MG63 (cell line): ENCODE results near the gene SCNN1B. TPM values are rescaled to one million over a fixed set of nuclear protein-coding genes. Genes with fewer than 3 reads are reported as not detected.

Experiments used
- DNase-seq: peaks from one replicate; pipeline ENCODE4 v3.0.0-alpha.2; 2020
- H3K27me3 ChIP-seq: fragments of 250-450 bp; sonication (Bioruptor Pico); 2 replicates; pipeline ENCODE4 v1.5.1; 2020; ENCODE audit warnings: mild to moderate bottlenecking, moderate library complexity
- H3K36me3 ChIP-seq: fragments of 250-450 bp; sonication (Bioruptor Pico); 2 replicates; pipeline ENCODE4 v1.5.1; 2020; ENCODE audit warnings: mild to moderate bottlenecking, moderate library complexity
- H3K4me3 ChIP-seq: fragments of 250-450 bp; sonication (Bioruptor Pico); 2 replicates; pipeline ENCODE4 v1.5.1; 2020; ENCODE audit warnings: mild to moderate bottlenecking, moderate library complexity
- H3K9me3 ChIP-seq: fragments of 250-450 bp; sonication (Bioruptor Pico); 2 replicates; pipeline ENCODE4 v1.5.1; 2020; ENCODE audit warnings: mild to moderate bottlenecking, moderate library complexity
- total RNA-seq: library from RNA; depleted of rRNA; stranded (reverse); fragments of >200 nt; shearing (Covaris generic); gene quantifications from 2 replicates; pipeline ENCODE4 v1.2.3, GENCODE V29; 2014; ENCODE audit warnings: low replicate concordance

The SCNN1B gene
- total RNA-seq, 1 experiment from 2014 or later: not detected

GRCh38 chr16:23306199-23307100 is 4.3 kb downstream of the SCNN1B start:
- DNase-seq: no peak
- no peaks in the 10 kb centered on the region for H3K9me3 ChIP-seq
- H3K4me3 ChIP-seq: no peak overlapping the region
- H3K27me3 ChIP-seq: peaks cover 29% of the 10 kb centered on the region
- no peaks in the 10 kb centered on the region for H3K36me3 ChIP-seq

- no peak for DNase-seq
- H3K36me3 ChIP-seq: no peaks in the 10 kb centered on the region
These were observed 8.1 kb downstream of the SCNN1B start for GRCh38 chr16:23310217-23310616.

GRCh38 chr16:23310744-23311143 is 8.6 kb downstream of the SCNN1B start:
- Histone ChIP-seq H3K9me3 (no peaks in the 10 kb centered on the region), H3K27me3 (peaks cover 6% of the 10 kb centered on the region), H3K36me3 (no peaks in the 10 kb centered on the region), H3K4me3 (no peak overlapping the region)
- no peak for DNase-seq

More at GRCh38 chr16:23310217-23310616, 8.1 kb downstream of the SCNN1B start:
- no peaks in the 10 kb centered on the region for H3K9me3 ChIP-seq
- H3K27me3 ChIP-seq: peaks cover 6% of the 10 kb centered on the region
- H3K4me3 ChIP-seq: no peak overlapping the region

GRCh38 chr16:23316232-23316631 is 14.1 kb downstream of the SCNN1B start:
- no peak for DNase-seq
- Histone ChIP-seq H3K27me3 (no peaks in the 10 kb centered on the region), H3K9me3 (no peaks in the 10 kb centered on the region), H3K4me3 (no peak overlapping the region), H3K36me3 (no peaks in the 10 kb centered on the region)

GRCh38 chr16:23316634-23317265 is 14.6 kb downstream of the SCNN1B start:
- no peaks in the 10 kb centered on the region for H3K9me3 ChIP-seq
- no peak overlapping the region for H3K4me3 ChIP-seq
- no peaks in the 10 kb centered on the region for H3K36me3 ChIP-seq
- no peak for DNase-seq
- no peaks in the 10 kb centered on the region for H3K27me3 ChIP-seq

- Histone ChIP-seq H3K36me3 (no peaks in the 10 kb centered on the region), H3K27me3 (no peaks in the 10 kb centered on the region), H3K9me3 (no peaks in the 10 kb centered on the region), H3K4me3 (no peak overlapping the region)
- DNase-seq: peak; percentile 43
These were observed 15.2 kb downstream of the SCNN1B start for GRCh38 chr16:23317266-23317661.

- Histone ChIP-seq H3K36me3 (no peaks in the 10 kb centered on the region), H3K4me3 (no peak overlapping the region), H3K9me3 (no peaks in the 10 kb centered on the region), H3K27me3 (no peaks in the 10 kb centered on the region)
- DNase-seq: no peak
These were observed 15.6 kb downstream of the SCNN1B start for GRCh38 chr16:23317751-23318150.

GRCh38 chr16:23318639-23319038 is 16.5 kb downstream of the SCNN1B start:
- H3K27me3 ChIP-seq: no peaks in the 10 kb centered on the region
- no peak for DNase-seq
- H3K9me3 ChIP-seq: no peaks in the 10 kb centered on the region
- H3K4me3 ChIP-seq: no peak overlapping the region
- H3K36me3 ChIP-seq: no peaks in the 10 kb centered on the region

- no peaks in the 10 kb centered on the region for H3K9me3 ChIP-seq
- H3K27me3 ChIP-seq: no peaks in the 10 kb centered on the region
- H3K36me3 ChIP-seq: no peaks in the 10 kb centered on the region
- no peak for DNase-seq
- no peak overlapping the region for H3K4me3 ChIP-seq
These were observed 17.9 kb downstream of the SCNN1B start for GRCh38 chr16:23319861-23320615.

- Histone ChIP-seq H3K27me3 (no peaks in the 10 kb centered on the region), H3K36me3 (no peaks in the 10 kb centered on the region), H3K4me3 (no peak overlapping the region), H3K9me3 (no peaks in the 10 kb centered on the region)
- no peak for DNase-seq
These were observed 18.6 kb downstream of the SCNN1B start for GRCh38 chr16:23320693-23321092.

GRCh38 chr16:23321206-23321875 is 19.2 kb downstream of the SCNN1B start:
- Histone ChIP-seq H3K36me3 (no peaks in the 10 kb centered on the region), H3K9me3 (no peaks in the 10 kb centered on the region), H3K27me3 (no peaks in the 10 kb centered on the region), H3K4me3 (no peak overlapping the region)
- DNase-seq: no peak

GRCh38 chr16:23323224-23324030 is 21.3 kb downstream of the SCNN1B start:
- no peak overlapping the region for H3K4me3 ChIP-seq
- no peaks in the 10 kb centered on the region; the same call in 1 of the 2 replicates for H3K27me3 ChIP-seq
- H3K9me3 ChIP-seq: no peaks in the 10 kb centered on the region
- no peak for DNase-seq
- no peaks in the 10 kb centered on the region for H3K36me3 ChIP-seq

- Histone ChIP-seq H3K9me3 (no peaks in the 10 kb centered on the region), H3K4me3 (no peak overlapping the region), H3K36me3 (no peaks in the 10 kb centered on the region), H3K27me3 (no peaks in the 10 kb centered on the region; the same call in 1 of the 2 replicates)
- DNase-seq: peak; percentile 72
These were observed 22.6 kb downstream of the SCNN1B start for GRCh38 chr16:23324727-23325126.

- no peaks in the 10 kb centered on the region; the same call in 1 of the 2 replicates for H3K27me3 ChIP-seq
- no peak overlapping the region for H3K4me3 ChIP-seq
- no peaks in the 10 kb centered on the region for H3K36me3 ChIP-seq
- no peak for DNase-seq
- H3K9me3 ChIP-seq: no peaks in the 10 kb centered on the region
These were observed 25.7 kb downstream of the SCNN1B start for GRCh38 chr16:23327836-23328235.

- DNase-seq: no peak
- Histone ChIP-seq H3K9me3 (no peaks in the 10 kb centered on the region), H3K27me3 (no peaks in the 10 kb centered on the region; the same call in 1 of the 2 replicates), H3K4me3 (no peak overlapping the region), H3K36me3 (no peaks in the 10 kb centered on the region)
These were observed 28.1 kb downstream of the SCNN1B start for GRCh38 chr16:23330161-23330560.
